Amniotic epithelial cell (primary cell): ENCODE data around the gene MAFB.

ENCODE experiments used
- DNase-seq: peaks from one replicate; pipeline ENCODE4 v3.0.0-alpha.2; 2010; ENCODE audit warnings: low read depth

Gene MAFB

GRCh38 chr20:40681165-40681564 lies 7.9 kb downstream of the MAFB start:
- DNase-seq = no peak

GRCh38 chr20:40680161-40680959 lies 8.7 kb downstream of the MAFB start:
- no peak for DNase-seq

GRCh38 chr20:40679184-40679583 lies 9.9 kb downstream of the MAFB start:
- no peak for DNase-seq

- DNase-seq = no peak
Measured at GRCh38 chr20:40678286-40678875, 10.7 kb downstream of the MAFB start.

GRCh38 chr20:40677343-40677924 lies 11.6 kb downstream of the MAFB start:
- no peak for DNase-seq

GRCh38 chr20:40676491-40677269 lies 12.4 kb downstream of the MAFB start:
- no peak for DNase-seq

- DNase-seq = no peak
Measured at GRCh38 chr20:40675599-40676221, 13.3 kb downstream of the MAFB start.

GRCh38 chr20:40673442-40673841 lies 15.6 kb downstream of the MAFB start:
- DNase-seq = no peak

- no peak for DNase-seq
Measured at GRCh38 chr20:40672095-40672494, 16.9 kb downstream of the MAFB start.

GRCh38 chr20:40670253-40670652 lies 18.8 kb downstream of the MAFB start:
- DNase-seq = no peak

GRCh38 chr20:40669692-40670091 lies 19.3 kb downstream of the MAFB start:
- DNase-seq = no peak

GRCh38 chr20:40668449-40669228 lies 20.4 kb downstream of the MAFB start:
- DNase-seq = no peak

- DNase-seq = no peak
Measured at GRCh38 chr20:40667503-40667902, 21.5 kb downstream of the MAFB start.

- DNase-seq = no peak
Measured at GRCh38 chr20:40666336-40666735, 22.7 kb downstream of the MAFB start.

- no peak for DNase-seq
Measured at GRCh38 chr20:40664891-40665290, 24.1 kb downstream of the MAFB start.

GRCh38 chr20:40663991-40664880 lies 24.8 kb downstream of the MAFB start:
- DNase-seq = no peak

GRCh38 chr20:40663304-40663790 lies 25.7 kb downstream of the MAFB start:
- DNase-seq = no peak

- no peak for DNase-seq
Measured at GRCh38 chr20:40659567-40659966, 29.5 kb downstream of the MAFB start.

- no peak for DNase-seq
Measured at GRCh38 chr20:40658509-40658908, 30.5 kb downstream of the MAFB start.

- no peak for DNase-seq
Measured at GRCh38 chr20:40657526-40657925, 31.5 kb downstream of the MAFB start.
